VCaP (cell line): ENCODE measurements around the gene PTPRT.

Source experiments
- H3K27ac ChIP-seq: fragments of 450-650 bp; 2 replicates; pipeline ENCODE4 v1.5.1; 2017
- CTCF ChIP-seq: fragments of 450-650 bp; conservative IDR thresholded peaks from 2 replicates; pipeline ENCODE4 v1.5.1; 2017; ENCODE audit warnings: mild to moderate bottlenecking, moderate library complexity

PTPRT gene

GRCh38 chr20:42378826-42379225 lies 810.9 kb downstream of the PTPRT start:
- no peak for TF ChIP-seq CTCF
- no peak overlapping the region for H3K27ac ChIP-seq

GRCh38 chr20:42376131-42376530 lies 813.6 kb downstream of the PTPRT start:
- H3K27ac ChIP-seq: no peak overlapping the region
- no peak for TF ChIP-seq CTCF

- H3K27ac ChIP-seq: no peak overlapping the region
- no peak for TF ChIP-seq CTCF
Measured at GRCh38 chr20:42373049-42373448, 816.7 kb downstream of the PTPRT start.

- no peak for TF ChIP-seq CTCF
- no peak overlapping the region for H3K27ac ChIP-seq
Measured at GRCh38 chr20:42370075-42370474, 819.6 kb downstream of the PTPRT start.

- H3K27ac ChIP-seq: no peak overlapping the region
- no peak for TF ChIP-seq CTCF
Measured at GRCh38 chr20:42368910-42369309, 820.8 kb downstream of the PTPRT start.

- no peak overlapping the region for H3K27ac ChIP-seq
- TF ChIP-seq CTCF: no peak
Measured at GRCh38 chr20:42366626-42367025, 823.1 kb downstream of the PTPRT start.

GRCh38 chr20:42364446-42364845 lies 825.3 kb downstream of the PTPRT start:
- no peak for TF ChIP-seq CTCF
- H3K27ac ChIP-seq: no peak overlapping the region
